ENCODE results near the gene HOXA10.
A peak's percentile ranks its signal among the peaks of the same experiment; 100 is the strongest.

Gene HOXA10

GRCh38 chr7:27178366-27178765 is 4.2 kb upstream of the HOXA10 start:
- DNase-seq = peak; percentile 30

- DNase-seq = no peak
Observed at GRCh38 chr7:27177795-27178320, 3.7 kb upstream of the HOXA10 start.

- DNase-seq = no peak
Observed at GRCh38 chr7:27176962-27177794, 3.1 kb upstream of the HOXA10 start.

GRCh38 chr7:27176524-27176845 is 2.4 kb upstream of the HOXA10 start:
- DNase-seq = no peak

GRCh38 chr7:27175626-27176523 is 1.8 kb upstream of the HOXA10 start:
- no peak for DNase-seq

- DNase-seq = no peak
Observed at GRCh38 chr7:27174874-27175625, 930 bp upstream of the HOXA10 start.

- no peak for DNase-seq
Observed at GRCh38 chr7:27173511-27173955, 587 bp downstream of the HOXA10 start.

GRCh38 chr7:27172823-27173510 is 1.2 kb downstream of the HOXA10 start:
- DNase-seq = no peak

- DNase-seq = no peak
Observed at GRCh38 chr7:27172315-27172774, 1.8 kb downstream of the HOXA10 start.

GRCh38 chr7:27171637-27172314 is 2.3 kb downstream of the HOXA10 start:
- DNase-seq = no peak

GRCh38 chr7:27171325-27171636 is 2.8 kb downstream of the HOXA10 start:
- no peak for DNase-seq

- DNase-seq = no peak
Observed at GRCh38 chr7:27170426-27171324, 3.4 kb downstream of the HOXA10 start.

GRCh38 chr7:27169658-27170425 is 4.3 kb downstream of the HOXA10 start:
- no peak for DNase-seq

- peak; percentile 48 for DNase-seq
Observed at GRCh38 chr7:27168265-27168947, 5.7 kb downstream of the HOXA10 start.

GRCh38 chr7:27167916-27168264 is 6.2 kb downstream of the HOXA10 start:
- DNase-seq = no peak

- DNase-seq = no peak
Observed at GRCh38 chr7:27166531-27167505, 7.3 kb downstream of the HOXA10 start.

- DNase-seq = no peak
Observed at GRCh38 chr7:27165996-27166530, 8.1 kb downstream of the HOXA10 start.
